B cell (primary cell): Measurements from ENCODE around the gene TMEM109.

ENCODE experiments used
- CTCF ChIP-seq: fragments of 200-600 bp; IDR thresholded peaks from one replicate; pipeline ENCODE4 v1.8.0; 2022; ENCODE audit warnings: antibody characterized with exemption, mild to moderate bottlenecking
- EZH2 ChIP-seq: IDR thresholded peaks from 2 replicates; pipeline ENCODE4 v1.6.1; 2012; ENCODE audit warnings: borderline replicate concordance, low read depth, mild to moderate bottlenecking, moderate library complexity, low read length; ENCODE audit not compliant: insufficient read depth, poor library complexity, severe bottlenecking

- TF ChIP-seq CTCF (no peak), EZH2 (no peak)
Measured at GRCh38 chr11:60971520-60971919, 57.6 kb downstream of the TMEM109 start, which contains the start of gene CD6.
